ENCODE data around the gene CDH13. TPM values are rescaled to one million over a fixed set of nuclear protein-coding genes. Genes with fewer than 3 reads are reported as not detected.
A peak's percentile ranks its signal among the peaks of the same experiment; 100 is the strongest.

The CDH13 gene
- polyA plus RNA-seq, 1 experiment = 113 TPM

- H3K4me3 ChIP-seq (ENCODE audit: low read depth, low read length) = no peak overlapping the region
- DNase-seq (ENCODE audit: low read depth) = no peak
- ChIA-PET POLR2A (no interaction called here), CTCF (no interaction called here)
- no peaks in the 10 kb centered on the region for H3K27me3 ChIP-seq (ENCODE audit: control insufficient read depth, insufficient read depth, low read length)
- no peaks in the 10 kb centered on the region for H3K36me3 ChIP-seq (ENCODE audit: control insufficient read depth, insufficient read depth, low read length)
- TF ChIP-seq CTCF (IDR thresholded peaks at IDR 0.05; ENCODE audit: insufficient read depth, low read depth, low read length) = no peak
Observed at GRCh38 chr16:82884320-82884898, 257.6 kb downstream of the CDH13 start.

GRCh38 chr16:82886146-82886545 lies 259.4 kb downstream of the CDH13 start:
- H3K4me3 ChIP-seq (ENCODE audit: low read depth, low read length) = no peak overlapping the region
- POLR2A ChIA-PET = no interaction called here
- CTCF ChIA-PET = interaction anchor here (1.1 kb wide), 1 partner anchor 12 kb away, joined by 3 read pairs; no protein-coding TSS in a partner anchor
- H3K36me3 ChIP-seq (ENCODE audit: control insufficient read depth, insufficient read depth, low read length) = no peaks in the 10 kb centered on the region
- no peaks in the 10 kb centered on the region for H3K27me3 ChIP-seq (ENCODE audit: control insufficient read depth, insufficient read depth, low read length)
- TF ChIP-seq CTCF (IDR thresholded peaks at IDR 0.05; ENCODE audit: insufficient read depth, low read depth, low read length) = no peak
- no peak for DNase-seq (ENCODE audit: low read depth)

- ChIA-PET POLR2A (no interaction called here), CTCF (no interaction called here)
- H3K4me3 ChIP-seq (ENCODE audit: low read depth, low read length) = no peak overlapping the region
- no peak for TF ChIP-seq CTCF (IDR thresholded peaks at IDR 0.05; ENCODE audit: insufficient read depth, low read depth, low read length)
- no peaks in the 10 kb centered on the region for H3K36me3 ChIP-seq (ENCODE audit: control insufficient read depth, insufficient read depth, low read length)
- DNase-seq (ENCODE audit: low read depth) = peak; percentile 36
- H3K27me3 ChIP-seq (ENCODE audit: control insufficient read depth, insufficient read depth, low read length) = no peaks in the 10 kb centered on the region
Observed at GRCh38 chr16:82888591-82889001, 261.8 kb downstream of the CDH13 start.

GRCh38 chr16:82891424-82891823 lies 264.7 kb downstream of the CDH13 start:
- no peak for DNase-seq (ENCODE audit: low read depth)
- Histone ChIP-seq H3K36me3 (ENCODE audit: control insufficient read depth, insufficient read depth, low read length) (no peaks in the 10 kb centered on the region), H3K27me3 (ENCODE audit: control insufficient read depth, insufficient read depth, low read length) (no peaks in the 10 kb centered on the region), H3K4me3 (ENCODE audit: low read depth, low read length) (no peak overlapping the region)
- ChIA-PET CTCF (no interaction called here), POLR2A (no interaction called here)
- TF ChIP-seq CTCF (IDR thresholded peaks at IDR 0.05; ENCODE audit: insufficient read depth, low read depth, low read length) = no peak

GRCh38 chr16:82891918-82892317 lies 265.1 kb downstream of the CDH13 start:
- ChIA-PET CTCF (no interaction called here), POLR2A (no interaction called here)
- Histone ChIP-seq H3K4me3 (ENCODE audit: low read depth, low read length) (no peak overlapping the region), H3K27me3 (ENCODE audit: control insufficient read depth, insufficient read depth, low read length) (no peaks in the 10 kb centered on the region), H3K36me3 (ENCODE audit: control insufficient read depth, insufficient read depth, low read length) (no peaks in the 10 kb centered on the region)
- TF ChIP-seq CTCF (IDR thresholded peaks at IDR 0.05; ENCODE audit: insufficient read depth, low read depth, low read length) = no peak
- no peak for DNase-seq (ENCODE audit: low read depth)
